ENCODE results near the gene KLF11.

GRCh38 chr2:10076511-10076910, 33.2 kb downstream of the KLF11 start:
- no peak for TF ChIP-seq TAF1 (IDR thresholded peaks at IDR 0.05; ENCODE audit: borderline replicate concordance, low read depth, low read length)
- TF ChIP-seq POLR2AphosphoS5 (IDR thresholded peaks at IDR 0.05; ENCODE audit: low read depth, low read length) = no peak
